Hepatocyte (in vitro differentiated cells): Measurements from ENCODE around the gene HAGH. TPM values are rescaled to one million over a fixed set of nuclear protein-coding genes. Genes with fewer than 3 reads are reported as not detected.

Experiments used
- DNase-seq: peaks from one replicate; pipeline ENCODE4 v3.0.0-alpha.2; 2016; ENCODE audit warnings: low spot score
- H2AFZ ChIP-seq: fragments of 200-600 bp; sonication (generic); 2 replicates; pipeline ENCODE4 v1.6.0; 2016; ENCODE audit warnings: antibody characterized with exemption, mild to moderate bottlenecking
- H3K27ac ChIP-seq: fragments of 200-600 bp; sonication (generic); 2 replicates; pipeline ENCODE4 v1.5.1; 2016; ENCODE audit warnings: mild to moderate bottlenecking
- H3K27me3 ChIP-seq: fragments of 200-600 bp; sonication (generic); 2 replicates; pipeline ENCODE4 v1.6.1; 2016
- H3K36me3 ChIP-seq: fragments of 200-600 bp; sonication (generic); replicated peaks from 2 replicates; pipeline ENCODE4 v1.5.1; 2016; ENCODE audit warnings: low read depth; ENCODE audit not compliant: insufficient read depth
- H3K4me1 ChIP-seq: fragments of 200-600 bp; sonication (generic); 2 replicates; pipeline ENCODE4 v1.5.1; 2016; ENCODE audit warnings: mild to moderate bottlenecking, moderate library complexity; ENCODE audit not compliant: insufficient read depth
- H3K4me2 ChIP-seq: fragments of 200-600 bp; sonication (generic); 2 replicates; pipeline ENCODE4 v1.6.0; 2016
- H3K4me3 ChIP-seq: fragments of 200-600 bp; sonication (generic); 2 replicates; pipeline ENCODE4 v1.5.1; 2016; ENCODE audit warnings: mild to moderate bottlenecking
- H3K79me2 ChIP-seq: fragments of 200-600 bp; sonication (generic); 2 replicates; pipeline ENCODE4 v1.6.0; 2017; ENCODE audit warnings: mild to moderate bottlenecking
- H3K9me2 ChIP-seq: fragments of 200-600 bp; sonication (generic); replicated peaks from 2 replicates; pipeline ENCODE4 v1.6.0; 2017; ENCODE audit warnings: mild to moderate bottlenecking; ENCODE audit not compliant: insufficient read depth
- H3K9me3 ChIP-seq: fragments of 200-600 bp; sonication (generic); 2 replicates; pipeline ENCODE4 v1.5.1; 2016; ENCODE audit warnings: low read depth, mild to moderate bottlenecking
- H4K20me1 ChIP-seq: fragments of 200-600 bp; sonication (generic); 2 replicates; pipeline ENCODE4 v1.6.0; 2016; ENCODE audit warnings: mild to moderate bottlenecking; ENCODE audit not compliant: insufficient read depth, poor library complexity, severe bottlenecking
- CTCF ChIP-seq: fragments of 200-600 bp; sonication (generic); IDR thresholded peaks from 2 replicates; pipeline ENCODE4 v1.5.1; 2016; ENCODE audit warnings: antibody characterized with exemption, mild to moderate bottlenecking; ENCODE audit not compliant: poor library complexity
- EZH2 ChIP-seq: fragments of 200-600 bp; sonication (generic); IDR thresholded peaks from 2 replicates; pipeline ENCODE4 v1.6.1; 2016; ENCODE audit warnings: antibody characterized with exemption, mild to moderate bottlenecking, borderline replicate concordance
- EZH2phosphoT487 ChIP-seq: fragments of 200-600 bp; sonication (generic); IDR thresholded peaks from one replicate; pipeline ENCODE4 v1.6.1; 2018; ENCODE audit warnings: antibody characterized with exemption, mild to moderate bottlenecking, low read depth, moderate library complexity; ENCODE audit not compliant: unreplicated experiment, severe bottlenecking
- WGBS: methylation state at CpG from one replicate; pipeline ENCODE4 v1.1.6; 2016; ENCODE audit warnings: low lambda C conversion rate; ENCODE audit errors: missing lambda C conversion rate; 5-methylcytosine and 5-hydroxymethylcytosine counted together
- polyA plus RNA-seq: library from polyadenylated mRNA; unstranded; fragments of >200 nt; fragmentation: Nextera tagmentation; extraction: Ambion mirVana; gene quantifications from 2 replicates; pipeline ENCODE4 v1.2.1, GENCODE V29; 2016
- total RNA-seq: library from RNA; depleted of rRNA; stranded (reverse); fragments of >200 nt; gene quantifications from 2 replicates; pipeline ENCODE4 v1.2.3, GENCODE V29; 2014

Gene HAGH
- total and polyA plus RNA-seq, 2 experiments from 2014 or later: 55.6 to 113 TPM

GRCh38 chr16:1766231-1766630, 60.4 kb downstream of the HAGH start:
- no peak for TF ChIP-seq EZH2
- TF ChIP-seq EZH2phosphoT487: no peak
- TF ChIP-seq CTCF: no peak
- Histone ChIP-seq H3K36me3 (no peaks in the 10 kb centered on the region), H3K4me1 (peaks cover 10% of the 10 kb centered on the region), H3K9me3 (no peaks in the 10 kb centered on the region), H3K27ac (no peak overlapping the region), H2AFZ (no peak overlapping the region), H3K4me2 (no peak overlapping the region), H3K4me3 (no peak overlapping the region), H4K20me1 (peaks cover 3% of the 10 kb centered on the region), H3K27me3 (no peaks in the 10 kb centered on the region), H3K79me2 (peaks cover 2% of the 10 kb centered on the region), H3K9me2 (no peaks in the 10 kb centered on the region)
- DNase-seq: no peak
- WGBS: 97% methylated on average over 16 of the region's 19 CpGs

GRCh38 chr16:1765826-1766225, 60.8 kb downstream of the HAGH start:
- 95% methylated on average over 15 of the region's 22 CpGs for WGBS
- Histone ChIP-seq H3K79me2 (no peaks in the 10 kb centered on the region), H3K4me3 (no peak overlapping the region), H3K4me1 (peaks cover 9% of the 10 kb centered on the region), H3K4me2 (no peak overlapping the region), H3K27me3 (no peaks in the 10 kb centered on the region), H3K9me3 (no peaks in the 10 kb centered on the region), H2AFZ (no peak overlapping the region), H3K36me3 (no peaks in the 10 kb centered on the region), H3K27ac (no peak overlapping the region), H3K9me2 (no peaks in the 10 kb centered on the region), H4K20me1 (peaks cover 3% of the 10 kb centered on the region)
- TF ChIP-seq CTCF (no peak), EZH2phosphoT487 (no peak), EZH2 (no peak)
- no peak for DNase-seq

- H3K79me2 ChIP-seq: no peaks in the 10 kb centered on the region
- no peak for DNase-seq
- peaks cover under 1% of the 10 kb centered on the region for H3K4me1 ChIP-seq
- no peak overlapping the region for H3K27ac ChIP-seq
- peaks cover 3% of the 10 kb centered on the region for H4K20me1 ChIP-seq
- no peaks in the 10 kb centered on the region for H3K9me3 ChIP-seq
- no peaks in the 10 kb centered on the region for H3K27me3 ChIP-seq
- no peak for TF ChIP-seq CTCF
- TF ChIP-seq EZH2: no peak
- no peak for TF ChIP-seq EZH2phosphoT487
- no peak overlapping the region for H2AFZ ChIP-seq
- 96% methylated on average over 21 of the region's 21 CpGs for WGBS
- no peak overlapping the region for H3K4me3 ChIP-seq
- H3K36me3 ChIP-seq: no peaks in the 10 kb centered on the region
- H3K4me2 ChIP-seq: no peak overlapping the region
- no peaks in the 10 kb centered on the region for H3K9me2 ChIP-seq
Measured at GRCh38 chr16:1764971-1765370, 61.7 kb downstream of the HAGH start.
